HFFc6 (cell line): ENCODE data around the gene CDK4. TPM values are rescaled to one million over a fixed set of nuclear protein-coding genes. Genes with fewer than 3 reads are reported as not detected.

Source experiments
- DNase-seq: peaks from one replicate; pipeline ENCODE4 v3.0.0-alpha.2; 2018
- H3K27ac Mint-ChIP-seq: 2 replicates; pipeline ENCODE4 v1.8.0; 2020; ENCODE audit warnings: mild to moderate bottlenecking, mixed read lengths
- H3K27me3 Mint-ChIP-seq: 2 replicates; pipeline ENCODE4 v1.8.0; 2021; ENCODE audit warnings: mild to moderate bottlenecking, moderate library complexity, mixed read lengths; ENCODE audit not compliant: insufficient read depth
- H3K36me3 Mint-ChIP-seq: 2 replicates; pipeline ENCODE4 v1.8.0; 2021; ENCODE audit warnings: low read depth, mixed read lengths
- H3K4me1 Mint-ChIP-seq: 2 replicates; pipeline ENCODE4 v1.8.0; 2020; ENCODE audit warnings: low read depth, mixed read lengths
- H3K4me3 Mint-ChIP-seq: 2 replicates; pipeline ENCODE4 v1.8.0; 2020; ENCODE audit warnings: mild to moderate bottlenecking, moderate library complexity, mixed read lengths
- H3K9me3 Mint-ChIP-seq: 2 replicates; pipeline ENCODE4 v1.8.0; 2020; ENCODE audit warnings: mild to moderate bottlenecking, mixed read lengths
- total RNA-seq, 6 experiments: library from RNA; stranded (reverse); fragmentation: NEBNext Ultra II Directional; extraction: Animal tissue kit (Norgen Biotek cat#: 25700); gene quantifications; 2 replicates in 1 of 6; 3 replicates in 5 of 6; pipeline ENCODE4 v1.2.3, GENCODE V29; 2021
- TF ChIP-seq, protein P1 (sequence below): fragments of 200-600 bp; sonication (generic); IDR thresholded peaks from 2 replicates; pipeline ENCODE4 v1.5.0; 2021; ENCODE audit warnings: antibody characterized with exemption, mild to moderate bottlenecking

The CDK4 gene
- total RNA-seq, 6 experiments from 2014 or later: 112 to 140 (median 116) TPM

DNA sequence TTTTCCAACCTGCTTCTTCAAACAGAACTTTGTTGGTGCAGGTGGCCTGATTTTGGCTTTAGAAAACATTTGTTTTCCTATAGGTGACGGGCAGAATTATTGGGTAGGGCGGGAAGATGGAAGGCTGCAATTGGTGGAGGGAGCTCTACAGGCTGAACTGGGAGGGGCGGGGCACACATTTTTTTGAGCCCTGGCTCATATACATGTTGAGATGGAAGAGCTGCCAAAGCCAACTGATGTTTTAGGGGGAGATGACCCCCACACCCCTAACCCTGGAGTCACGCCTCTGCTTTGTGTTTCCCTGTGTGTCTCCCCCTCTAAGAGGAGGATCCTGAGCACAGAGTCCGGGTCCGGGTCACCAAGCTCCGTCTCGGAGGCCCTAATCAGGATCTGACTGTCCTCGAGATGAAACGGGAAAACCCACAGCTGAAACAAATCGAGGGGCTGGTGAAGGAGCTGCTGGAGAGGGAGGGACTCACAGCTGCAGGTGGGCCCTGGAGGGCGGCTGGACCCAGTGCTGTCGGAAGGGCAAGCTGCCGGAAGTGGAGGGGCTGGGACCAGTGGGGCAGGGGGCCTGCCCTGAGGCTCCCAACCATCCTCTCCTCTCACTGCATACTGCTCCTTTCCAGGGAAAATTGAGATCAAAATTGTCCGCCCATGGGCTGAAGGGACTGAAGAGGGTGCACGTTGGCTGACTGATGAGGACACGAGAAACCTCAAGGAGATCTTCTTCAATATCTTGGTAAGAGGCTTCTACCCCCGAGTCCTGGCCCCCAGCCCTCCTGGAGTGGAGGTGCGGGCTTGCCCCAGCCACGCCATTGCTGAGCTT is 32.1 kb downstream of the CDK4 start:
- no peak overlapping the region for H3K4me3 Mint-ChIP-seq
- H3K36me3 Mint-ChIP-seq: peaks cover 27% of the 10 kb centered on the region
- no peaks in the 10 kb centered on the region for H3K4me1 Mint-ChIP-seq
- no peak for DNase-seq
- no peaks in the 10 kb centered on the region for H3K9me3 Mint-ChIP-seq
- no peak overlapping the region for H3K27ac Mint-ChIP-seq
- H3K27me3 Mint-ChIP-seq: no peaks in the 10 kb centered on the region; the same call in 1 of the 2 replicates
- TF ChIP-seq, protein P1, sequence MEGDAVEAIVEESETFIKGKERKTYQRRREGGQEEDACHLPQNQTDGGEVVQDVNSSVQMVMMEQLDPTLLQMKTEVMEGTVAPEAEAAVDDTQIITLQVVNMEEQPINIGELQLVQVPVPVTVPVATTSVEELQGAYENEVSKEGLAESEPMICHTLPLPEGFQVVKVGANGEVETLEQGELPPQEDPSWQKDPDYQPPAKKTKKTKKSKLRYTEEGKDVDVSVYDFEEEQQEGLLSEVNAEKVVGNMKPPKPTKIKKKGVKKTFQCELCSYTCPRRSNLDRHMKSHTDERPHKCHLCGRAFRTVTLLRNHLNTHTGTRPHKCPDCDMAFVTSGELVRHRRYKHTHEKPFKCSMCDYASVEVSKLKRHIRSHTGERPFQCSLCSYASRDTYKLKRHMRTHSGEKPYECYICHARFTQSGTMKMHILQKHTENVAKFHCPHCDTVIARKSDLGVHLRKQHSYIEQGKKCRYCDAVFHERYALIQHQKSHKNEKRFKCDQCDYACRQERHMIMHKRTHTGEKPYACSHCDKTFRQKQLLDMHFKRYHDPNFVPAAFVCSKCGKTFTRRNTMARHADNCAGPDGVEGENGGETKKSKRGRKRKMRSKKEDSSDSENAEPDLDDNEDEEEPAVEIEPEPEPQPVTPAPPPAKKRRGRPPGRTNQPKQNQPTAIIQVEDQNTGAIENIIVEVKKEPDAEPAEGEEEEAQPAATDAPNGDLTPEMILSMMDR: no peak

DNA sequence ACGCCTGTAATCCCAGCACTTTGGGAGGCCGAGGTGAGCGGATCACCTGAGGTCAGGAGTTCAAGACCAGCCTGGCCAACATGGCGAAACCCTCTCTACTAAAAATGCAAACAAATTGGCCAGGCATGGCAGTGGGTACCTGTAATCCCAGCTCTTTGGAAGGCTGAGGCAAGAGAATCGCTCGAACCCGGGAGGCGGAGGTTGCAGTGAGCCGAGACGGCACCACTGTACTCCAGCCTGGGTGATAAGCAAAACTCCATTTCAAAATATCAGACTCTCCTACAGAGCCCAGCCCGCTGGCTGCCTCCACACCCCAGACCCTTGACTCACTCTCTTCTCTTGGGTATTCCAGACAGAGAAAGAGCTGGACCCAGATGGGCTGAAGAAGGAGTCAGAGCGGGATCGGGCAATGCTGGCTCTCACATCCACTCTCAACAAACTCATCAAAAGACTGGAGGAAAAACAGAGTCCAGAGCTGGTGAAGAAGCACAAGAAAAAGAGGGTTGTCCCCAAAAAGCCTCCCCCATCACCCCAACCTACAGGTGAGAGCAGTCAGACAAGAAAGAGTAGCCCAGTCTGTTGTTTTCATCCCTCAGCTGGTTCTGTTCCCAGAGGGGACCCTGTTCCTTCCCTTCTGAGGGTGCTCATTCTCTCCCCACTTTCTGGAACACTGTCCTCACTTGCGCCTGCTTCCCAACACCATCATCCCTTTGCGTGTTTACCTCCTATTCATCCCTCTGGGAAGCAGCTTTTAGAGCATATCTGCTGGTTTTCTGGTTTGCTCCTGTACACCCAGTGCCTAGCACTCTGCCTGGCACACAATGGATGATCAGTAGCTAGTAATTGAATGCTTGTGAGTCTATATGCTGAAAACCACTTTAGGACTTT is 33.2 kb downstream of the CDK4 start:
- Mint-ChIP-seq H3K27me3 (no peaks in the 10 kb centered on the region; the same call in 1 of the 2 replicates), H3K9me3 (no peaks in the 10 kb centered on the region), H3K27ac (no peak overlapping the region), H3K36me3 (peaks cover 27% of the 10 kb centered on the region), H3K4me3 (no peak overlapping the region), H3K4me1 (no peaks in the 10 kb centered on the region)
- TF ChIP-seq, protein P1: no peak
- DNase-seq: no peak

DNA sequence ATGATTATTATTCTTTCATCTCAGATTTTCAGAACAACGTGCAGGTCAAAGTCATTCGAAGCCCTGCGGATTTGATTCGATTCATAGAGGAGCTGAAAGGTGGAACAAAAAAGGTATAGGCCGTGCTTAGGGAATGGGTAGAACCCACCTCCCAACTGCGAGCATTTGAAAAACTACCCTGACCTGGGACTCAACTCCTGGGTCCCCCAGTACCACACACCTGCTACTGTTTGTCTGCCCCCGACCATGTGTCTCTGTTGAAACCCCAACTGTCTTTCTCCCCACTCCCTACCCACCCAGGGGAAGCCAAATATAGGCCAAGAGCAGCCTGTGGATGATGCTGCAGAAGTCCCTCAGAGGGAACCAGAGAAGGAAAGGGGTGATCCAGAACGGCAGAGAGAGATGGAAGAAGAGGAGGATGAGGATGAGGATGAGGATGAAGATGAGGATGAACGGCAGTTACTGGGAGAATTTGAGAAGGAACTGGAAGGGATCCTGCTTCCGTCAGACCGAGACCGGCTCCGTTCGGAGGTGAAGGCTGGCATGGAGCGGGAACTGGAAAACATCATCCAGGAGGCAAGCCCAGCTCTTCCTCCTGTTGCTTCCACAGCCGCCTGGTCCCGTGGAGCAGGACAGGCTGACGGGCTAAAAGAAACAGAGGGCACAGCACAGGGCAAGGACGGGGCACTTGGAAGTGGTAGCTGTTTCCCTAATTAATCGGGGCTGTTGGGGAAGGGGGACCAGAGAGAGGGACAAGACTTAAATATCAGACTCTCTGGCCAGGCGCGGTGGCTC is 34.1 kb downstream of the CDK4 start:
- Mint-ChIP-seq H3K4me3 (no peak overlapping the region), H3K27me3 (no peaks in the 10 kb centered on the region; the same call in 1 of the 2 replicates), H3K27ac (no peak overlapping the region), H3K36me3 (peaks cover 27% of the 10 kb centered on the region), H3K9me3 (no peaks in the 10 kb centered on the region), H3K4me1 (no peaks in the 10 kb centered on the region)
- no peak for DNase-seq
- TF ChIP-seq, protein P1: no peak

DNA sequence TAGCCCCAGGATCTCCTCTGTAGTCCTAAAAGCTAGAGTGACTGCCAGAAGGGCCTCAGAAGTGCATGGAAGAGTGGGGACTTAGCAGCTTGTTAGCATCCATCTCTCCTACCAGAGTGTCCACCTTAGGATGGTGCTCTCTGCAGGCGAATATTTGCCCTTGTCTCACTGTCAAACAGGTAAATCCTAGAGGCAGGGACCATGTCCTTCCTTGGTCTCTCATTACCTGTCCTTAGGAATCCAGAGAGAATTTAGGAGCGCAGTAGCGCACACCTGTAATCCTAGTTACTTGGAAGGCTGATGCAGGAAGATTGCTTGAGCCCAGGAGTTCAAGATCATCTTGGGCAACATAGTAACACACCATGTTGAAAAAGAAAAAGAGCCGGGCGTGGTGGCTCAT is 35.0 kb downstream of the CDK4 start:
- Mint-ChIP-seq H3K36me3 (peaks cover 28% of the 10 kb centered on the region), H3K4me3 (no peak overlapping the region), H3K9me3 (no peaks in the 10 kb centered on the region)

More for the DNA sequence above, 35.0 kb downstream of the CDK4 start:
- no peaks in the 10 kb centered on the region; the same call in 1 of the 2 replicates for H3K27me3 Mint-ChIP-seq
- DNase-seq: no peak
- H3K4me1 Mint-ChIP-seq: no peaks in the 10 kb centered on the region
- TF ChIP-seq, protein P1: no peak
- no peak overlapping the region for H3K27ac Mint-ChIP-seq
